AG09319 (cell line): Measurements from ENCODE around the gene C19orf33.

Experiments used
- DNase-seq: peaks from one replicate; pipeline ENCODE4 v3.0.0-alpha.2; 2010; ENCODE audit warnings: low read depth; ENCODE audit errors: extremely low read depth
- CTCF ChIP-seq: IDR thresholded peaks from 2 replicates; pipeline ENCODE4 v1.5.1; 2011; ENCODE audit warnings: low read depth, mild to moderate bottlenecking, inconsistent platforms, low read length, moderate library complexity

The C19orf33 gene

GRCh38 chr19:38351865-38352395 lies 47.9 kb downstream of the C19orf33 start:
- DNase-seq, result no peak

GRCh38 chr19:38352611-38353010 lies 48.6 kb downstream of the C19orf33 start:
- no peak for TF ChIP-seq CTCF
- DNase-seq, result no peak

More at GRCh38 chr19:38351865-38352395, 47.9 kb downstream of the C19orf33 start:
- no peak for TF ChIP-seq CTCF
